Hepatocyte (in vitro differentiated cells): ENCODE data around the gene TIMM44. TPM values are rescaled to one million over a fixed set of nuclear protein-coding genes. Genes with fewer than 3 reads are reported as not detected.

Experiments
- DNase-seq: peaks from one replicate; pipeline ENCODE4 v3.0.0-alpha.2; 2016; ENCODE audit warnings: low spot score
- H2AFZ ChIP-seq: fragments of 200-600 bp; sonication (generic); 2 replicates; pipeline ENCODE4 v1.6.0; 2016; ENCODE audit warnings: antibody characterized with exemption, mild to moderate bottlenecking
- H3K27ac ChIP-seq: fragments of 200-600 bp; sonication (generic); 2 replicates; pipeline ENCODE4 v1.5.1; 2016; ENCODE audit warnings: mild to moderate bottlenecking
- H3K27me3 ChIP-seq: fragments of 200-600 bp; sonication (generic); 2 replicates; pipeline ENCODE4 v1.6.1; 2016
- H3K36me3 ChIP-seq: fragments of 200-600 bp; sonication (generic); replicated peaks from 2 replicates; pipeline ENCODE4 v1.5.1; 2016; ENCODE audit warnings: low read depth; ENCODE audit not compliant: insufficient read depth
- H3K4me1 ChIP-seq: fragments of 200-600 bp; sonication (generic); 2 replicates; pipeline ENCODE4 v1.5.1; 2016; ENCODE audit warnings: mild to moderate bottlenecking, moderate library complexity; ENCODE audit not compliant: insufficient read depth
- H3K4me2 ChIP-seq: fragments of 200-600 bp; sonication (generic); 2 replicates; pipeline ENCODE4 v1.6.0; 2016
- H3K4me3 ChIP-seq: fragments of 200-600 bp; sonication (generic); 2 replicates; pipeline ENCODE4 v1.5.1; 2016; ENCODE audit warnings: mild to moderate bottlenecking
- H3K79me2 ChIP-seq: fragments of 200-600 bp; sonication (generic); 2 replicates; pipeline ENCODE4 v1.6.0; 2017; ENCODE audit warnings: mild to moderate bottlenecking
- H3K9me2 ChIP-seq: fragments of 200-600 bp; sonication (generic); replicated peaks from 2 replicates; pipeline ENCODE4 v1.6.0; 2017; ENCODE audit warnings: mild to moderate bottlenecking; ENCODE audit not compliant: insufficient read depth
- H3K9me3 ChIP-seq: fragments of 200-600 bp; sonication (generic); 2 replicates; pipeline ENCODE4 v1.5.1; 2016; ENCODE audit warnings: low read depth, mild to moderate bottlenecking
- H4K20me1 ChIP-seq: fragments of 200-600 bp; sonication (generic); 2 replicates; pipeline ENCODE4 v1.6.0; 2016; ENCODE audit warnings: mild to moderate bottlenecking; ENCODE audit not compliant: insufficient read depth, poor library complexity, severe bottlenecking
- CTCF ChIP-seq: fragments of 200-600 bp; sonication (generic); IDR thresholded peaks from 2 replicates; pipeline ENCODE4 v1.5.1; 2016; ENCODE audit warnings: antibody characterized with exemption, mild to moderate bottlenecking; ENCODE audit not compliant: poor library complexity
- EZH2 ChIP-seq: fragments of 200-600 bp; sonication (generic); IDR thresholded peaks from 2 replicates; pipeline ENCODE4 v1.6.1; 2016; ENCODE audit warnings: antibody characterized with exemption, mild to moderate bottlenecking, borderline replicate concordance
- EZH2phosphoT487 ChIP-seq: fragments of 200-600 bp; sonication (generic); IDR thresholded peaks from one replicate; pipeline ENCODE4 v1.6.1; 2018; ENCODE audit warnings: antibody characterized with exemption, mild to moderate bottlenecking, low read depth, moderate library complexity; ENCODE audit not compliant: unreplicated experiment, severe bottlenecking
- WGBS: methylation state at CpG from one replicate; pipeline ENCODE4 v1.1.6; 2016; ENCODE audit warnings: low lambda C conversion rate; ENCODE audit errors: missing lambda C conversion rate; 5-methylcytosine and 5-hydroxymethylcytosine counted together
- polyA plus RNA-seq: library from polyadenylated mRNA; unstranded; fragments of >200 nt; fragmentation: Nextera tagmentation; extraction: Ambion mirVana; gene quantifications from 2 replicates; pipeline ENCODE4 v1.2.1, GENCODE V29; 2016
- total RNA-seq: library from RNA; depleted of rRNA; stranded (reverse); fragments of >200 nt; gene quantifications from 2 replicates; pipeline ENCODE4 v1.2.3, GENCODE V29; 2014

TIMM44 gene
- total and polyA plus RNA-seq, 2 experiments from 2014 or later, result 40.7 to 52.0 TPM

GRCh38 chr19:7900401-7900870 lies 43.0 kb downstream of the TIMM44 start:
- peaks cover 20% of the 10 kb centered on the region for H3K79me2 ChIP-seq
- no peak overlapping the region for H2AFZ ChIP-seq
- no peak overlapping the region for H3K4me3 ChIP-seq
- H4K20me1 ChIP-seq, result peaks cover 14% of the 10 kb centered on the region
- H3K36me3 ChIP-seq, result no peaks in the 10 kb centered on the region
- no peaks in the 10 kb centered on the region for H3K9me3 ChIP-seq
- H3K4me1 ChIP-seq, result peaks cover 19% of the 10 kb centered on the region
- no peak for DNase-seq
- no peak overlapping the region for H3K4me2 ChIP-seq
- WGBS, result 94% methylated on average over 21 of the region's 21 CpGs
- H3K27ac ChIP-seq, result no peak overlapping the region
- H3K27me3 ChIP-seq, result no peaks in the 10 kb centered on the region
- TF ChIP-seq CTCF (no peak), EZH2phosphoT487 (no peak)
- no peaks in the 10 kb centered on the region for H3K9me2 ChIP-seq

GRCh38 chr19:7899751-7900378 lies 43.6 kb downstream of the TIMM44 start:
- peaks cover 13% of the 10 kb centered on the region for H3K4me1 ChIP-seq
- no peaks in the 10 kb centered on the region for H3K27me3 ChIP-seq
- H3K4me2 ChIP-seq, result no peak overlapping the region
- no peak for TF ChIP-seq EZH2phosphoT487
- H2AFZ ChIP-seq, result no peak overlapping the region
- peaks cover 14% of the 10 kb centered on the region for H3K79me2 ChIP-seq
- no peaks in the 10 kb centered on the region for H3K9me3 ChIP-seq
- DNase-seq, result no peak
- H3K9me2 ChIP-seq, result no peaks in the 10 kb centered on the region
- no peak overlapping the region for H3K4me3 ChIP-seq
- H3K27ac ChIP-seq, result no peak overlapping the region
- H4K20me1 ChIP-seq, result peaks cover 8% of the 10 kb centered on the region
- 96% methylated on average over 32 of the region's 34 CpGs for WGBS
- H3K36me3 ChIP-seq, result no peaks in the 10 kb centered on the region

- no peaks in the 10 kb centered on the region for H3K9me2 ChIP-seq
- no peaks in the 10 kb centered on the region for H3K27me3 ChIP-seq
- no peak overlapping the region for H2AFZ ChIP-seq
- no peak for TF ChIP-seq CTCF
- TF ChIP-seq EZH2phosphoT487, result no peak
- TF ChIP-seq EZH2, result no peak
- no peaks in the 10 kb centered on the region for H3K9me3 ChIP-seq
- H3K79me2 ChIP-seq, result peaks cover 5% of the 10 kb centered on the region
- 97% methylated on average over 15 of the region's 16 CpGs for WGBS
- DNase-seq, result no peak
- H4K20me1 ChIP-seq, result no peaks in the 10 kb centered on the region
- peaks cover 9% of the 10 kb centered on the region for H3K4me1 ChIP-seq
- no peak overlapping the region for H3K4me2 ChIP-seq
- H3K4me3 ChIP-seq, result no peak overlapping the region
- no peak overlapping the region for H3K27ac ChIP-seq
- H3K36me3 ChIP-seq, result no peaks in the 10 kb centered on the region
These were observed 44.5 kb downstream of the TIMM44 start for GRCh38 chr19:7898967-7899366.

- no peaks in the 10 kb centered on the region for H4K20me1 ChIP-seq
- no peak overlapping the region for H3K4me2 ChIP-seq
- DNase-seq, result no peak
- no peaks in the 10 kb centered on the region for H3K27me3 ChIP-seq
- H3K9me3 ChIP-seq, result no peaks in the 10 kb centered on the region
- H3K79me2 ChIP-seq, result no peaks in the 10 kb centered on the region
- peaks cover 1% of the 10 kb centered on the region for H3K4me1 ChIP-seq
- WGBS, result 81% methylated on average over 11 of the region's 11 CpGs
- no peak overlapping the region for H2AFZ ChIP-seq
- no peak for TF ChIP-seq EZH2phosphoT487
- TF ChIP-seq CTCF, result no peak
- no peak for TF ChIP-seq EZH2
- no peak overlapping the region for H3K4me3 ChIP-seq
- H3K36me3 ChIP-seq, result no peaks in the 10 kb centered on the region
- no peak overlapping the region for H3K27ac ChIP-seq
- no peaks in the 10 kb centered on the region for H3K9me2 ChIP-seq
These were observed 46.2 kb downstream of the TIMM44 start for GRCh38 chr19:7897292-7897691.
